ENCODE data around the gene OR52E2. TPM values are rescaled to one million over a fixed set of nuclear protein-coding genes. Genes with fewer than 3 reads are reported as not detected.

Gene OR52E2
- total RNA-seq, 1 experiment from 2014 or later = not detected

GRCh38 chr11:5013012-5013411 lies 46.4 kb downstream of the OR52E2 start:
- DNase-seq (ENCODE audit: low read depth) = no peak

DNA sequence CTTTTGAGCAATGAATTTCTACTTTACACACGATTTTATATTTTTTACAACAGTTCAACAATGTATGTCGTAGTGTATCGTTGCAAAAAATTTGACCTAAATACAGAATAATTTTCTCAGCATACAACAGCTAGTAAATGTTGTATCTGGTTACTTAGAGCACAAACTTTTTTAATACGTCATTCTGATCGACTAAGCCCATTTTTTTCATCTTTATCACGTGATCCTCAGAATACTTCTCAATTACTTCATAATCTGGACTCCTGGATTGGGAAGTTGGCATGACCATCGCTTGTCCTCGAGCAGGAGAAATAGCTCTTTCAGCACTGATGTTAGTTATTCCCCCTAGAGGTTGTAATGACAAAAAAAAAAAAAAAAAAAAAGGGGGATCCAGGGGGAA lies 48.2 kb downstream of the OR52E2 start:
- no peak for DNase-seq (ENCODE audit: low read depth)

Other genes with a start within 250 kb of the OR52E2 start
- gene OR51F2, start 238.3 kb downstream of the OR52E2 start, total RNA-seq (2014; rRNA removed) = not detected in 2 replicates
- gene OR51S1, start 210.4 kb downstream of the OR52E2 start, total RNA-seq (2014; rRNA removed) = not detected in 2 replicates
- gene OR51T1, start 177.7 kb downstream of the OR52E2 start, total RNA-seq (2014; rRNA removed) = not detected in 2 replicates
- gene OR51A7, start 155.8 kb downstream of the OR52E2 start, total RNA-seq (2014; rRNA removed) = not detected in 2 replicates
- gene OR51G2, start 140.3 kb downstream of the OR52E2 start, total RNA-seq (2014; rRNA removed) = not detected in 2 replicates
- gene OR51G1, start 135.3 kb downstream of the OR52E2 start, total RNA-seq (2014; rRNA removed) = not detected in 2 replicates
- not detected in 2 replicates for gene OR51A4, start 112.0 kb downstream of the OR52E2 start, total RNA-seq (2014; rRNA removed)
- gene OR51A2, start 103.9 kb downstream of the OR52E2 start, total RNA-seq (2014; rRNA removed) = not detected in 2 replicates
- not detected in 2 replicates for gene OR51L1, start 64.8 kb downstream of the OR52E2 start, total RNA-seq (2014; rRNA removed)
- not detected in 2 replicates for gene OR52J3, start 13.1 kb downstream of the OR52E2 start, total RNA-seq (2014; rRNA removed)
- not detected in 2 replicates for gene OR52E1, start 9.9 kb upstream of the OR52E2 start, total RNA-seq (2014; rRNA removed)
- gene OR52A5, start 78.7 kb upstream of the OR52E2 start, total RNA-seq (2014; rRNA removed) = not detected in 2 replicates
- gene OR52A1, start 95.1 kb upstream of the OR52E2 start, total RNA-seq (2014; rRNA removed) = not detected in 2 replicates
- gene OR51V1, start 141.1 kb upstream of the OR52E2 start, total RNA-seq (2014; rRNA removed) = not detected in 2 replicates
- not detected in 2 replicates for gene HBB, start 167.4 kb upstream of the OR52E2 start, total RNA-seq (2014; rRNA removed)
- not detected in 2 replicates for gene HBD, start 174.9 kb upstream of the OR52E2 start, total RNA-seq (2014; rRNA removed)
- gene HBG1, start 190.2 kb upstream of the OR52E2 start, total RNA-seq (2014; rRNA removed) = not detected in 2 replicates
- gene HBG2, start 195.2 kb upstream of the OR52E2 start, total RNA-seq (2014; rRNA removed) = not detected in 2 replicates
- not detected in 2 replicates for gene HBE1, start 210.3 kb upstream of the OR52E2 start, total RNA-seq (2014; rRNA removed)
- gene OR51B4, start 242.3 kb upstream of the OR52E2 start, total RNA-seq (2014; rRNA removed) = not detected in 2 replicates